Suprapubic skin (tissue), 4 donors: ENCODE results near the gene PTGES.

Experiments
- CTCF ChIP-seq, 2 donors: fragments of 200-600 bp in 1 of 2; fragments of 450-650 bp in 1 of 2; sonication (generic) in 1 of 2; IDR thresholded peaks; one replicate each; pipeline ENCODE4 v1.5.1; 2016 to 2019; ENCODE audit warnings: antibody characterized with exemption in 2 of 2, mild to moderate bottlenecking in 1 of 2, moderate library complexity in 1 of 2
- EP300 ChIP-seq: sonication (generic); formaldehyde crosslinking; IDR thresholded peaks from one replicate; pipeline ENCODE4 v1.6.1; 2017; ENCODE audit warnings: antibody characterized with exemption
- POLR2A ChIP-seq, 2 donors: fragments of 450-650 bp; IDR thresholded peaks; one replicate each; pipeline ENCODE4 v1.6.1; 2017; ENCODE audit warnings: antibody characterized with exemption in 2 of 2, mild to moderate bottlenecking in 2 of 2, moderate library complexity in 2 of 2
- POLR2AphosphoS5 ChIP-seq, 3 donors: sonication (generic); formaldehyde crosslinking; IDR thresholded peaks; one replicate each; pipeline ENCODE4 v1.6.1; 2017; ENCODE audit warnings: antibody characterized with exemption in 3 of 3

GRCh38 chr9:129701054-129701453 lies 51.8 kb downstream of the PTGES start:
- TF ChIP-seq CTCF (IDR thresholded peaks at IDR 0.05) (no peak), POLR2A (IDR thresholded peaks at IDR 0.05) (no peak), POLR2AphosphoS5 (IDR thresholded peaks at IDR 0.05) (no peak), EP300 (no peak)
